Natural killer cell treated with Interleukin-12 subunit alpha and Interleukin-12 subunit beta and Interleukin-15 and Interleukin-18, amount 100 ng/mL, for 72 hours (primary cell): ENCODE measurements around the gene ATP8A2. TPM values are rescaled to one million over a fixed set of nuclear protein-coding genes. Genes with fewer than 3 reads are reported as not detected.
A peak's percentile ranks its signal among the peaks of the same experiment; 100 is the strongest.
"Not testable (repeated sequence)": the region's sequence is repeated elsewhere in the genome, so short reads cannot be mapped to it uniquely, and the experiment has no call there.

Source experiments
- ATAC-seq, 2 donors: fragments of 150-1000 bp; cut with Tn5 transposase in 1 of 2; sonication (Bioruptor Pico), chemical (Tn5 transposase) in 1 of 2; 2 replicates each; pipeline ENCODE4 v1.10.0; 2021
- DNase-seq: peaks from one replicate; pipeline ENCODE4 v3.0.0; 2022; ENCODE audit warnings: low spot score
- H3K27ac Mint-ChIP-seq, 2 donors: 1 replicate in 1 of 2; 2 replicates in 1 of 2; pipeline ENCODE4 v1.8.0; 2022; ENCODE audit warnings: mixed read lengths in 2 of 2, mild to moderate bottlenecking in 1 of 2, moderate library complexity in 1 of 2
- H3K27me3 Mint-ChIP-seq, 2 donors: 1 replicate in 1 of 2; 2 replicates in 1 of 2; pipeline ENCODE4 v1.8.0; 2022; ENCODE audit warnings: mixed read lengths in 2 of 2
- H3K36me3 Mint-ChIP-seq: one replicate; pipeline ENCODE4 v1.8.0; 2022; ENCODE audit warnings: mixed read lengths
- H3K4me1 Mint-ChIP-seq, 2 donors: 1 replicate in 1 of 2; 2 replicates in 1 of 2; pipeline ENCODE4 v1.8.0; 2022; ENCODE audit warnings: low read depth in 2 of 2, mixed read lengths in 2 of 2, mild to moderate bottlenecking in 1 of 2
- H3K4me3 Mint-ChIP-seq: one replicate; pipeline ENCODE4 v1.8.0; 2022; ENCODE audit warnings: mixed read lengths
- H3K9me3 Mint-ChIP-seq: 2 replicates; pipeline ENCODE4 v1.8.0; 2022; ENCODE audit warnings: mixed read lengths
- total RNA-seq, 2 donors: library from RNA; stranded (reverse); gene quantifications; one replicate each; pipeline ENCODE4 v1.2.3, GENCODE V29; 2022

ATP8A2 gene
- total RNA-seq, 2 donors from 2014 or later = 0.10 to 0.14 TPM

DNA sequence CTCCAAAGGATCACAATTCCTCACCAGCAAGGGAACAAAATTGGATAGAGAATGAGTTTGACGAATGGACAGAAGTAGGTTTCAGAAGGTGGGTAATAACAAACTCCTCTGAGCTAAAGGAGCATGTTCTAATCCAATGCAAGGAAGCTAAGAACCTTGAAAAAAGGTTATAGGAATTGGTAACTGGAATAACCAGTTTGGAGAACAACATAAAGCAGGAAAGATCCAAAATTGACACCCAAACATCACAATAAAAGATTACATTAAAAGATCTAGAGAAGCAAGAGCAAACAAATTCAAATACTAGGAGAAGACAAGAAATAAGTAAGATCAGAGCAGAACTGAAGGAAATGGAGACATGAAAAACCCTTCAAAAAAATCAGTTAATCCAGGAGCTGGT lies 583.2 kb downstream of the ATP8A2 start:
- not testable (repeated sequence) for H3K4me3 Mint-ChIP-seq, H3K36me3 Mint-ChIP-seq, DNase-seq, H3K27ac Mint-ChIP-seq, ATAC-seq, H3K4me1 Mint-ChIP-seq, H3K9me3 Mint-ChIP-seq
- H3K27me3 Mint-ChIP-seq = peaks cover 4 to 11% of the 10 kb centered on the region in 2 donors

DNA sequence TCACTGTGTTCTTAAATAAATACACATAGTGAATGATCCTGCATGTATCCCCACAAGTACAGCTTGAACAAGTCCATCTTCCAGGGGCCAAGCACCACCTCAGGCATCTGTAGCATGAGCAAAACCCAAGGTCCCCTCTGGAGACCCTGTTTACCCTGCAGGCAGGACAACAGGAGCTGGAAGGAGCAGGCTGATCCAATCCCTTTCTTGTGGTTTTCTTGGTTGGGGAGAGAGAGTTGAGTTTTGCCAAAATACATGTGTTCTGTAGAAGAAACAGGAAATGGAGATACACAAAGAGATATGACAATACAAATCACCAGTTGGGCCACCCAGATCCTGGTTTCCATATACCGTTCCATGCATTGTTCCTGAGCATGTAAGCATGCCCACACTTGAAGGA lies 587.2 kb downstream of the ATP8A2 start:
- no peak for DNase-seq
- peaks cover 9% of the 10 kb centered on the region for H3K36me3 Mint-ChIP-seq
- peaks cover 8% of the 10 kb centered on the region for H3K9me3 Mint-ChIP-seq
- ATAC-seq = no peak
- no peak overlapping the region for H3K27ac Mint-ChIP-seq
- H3K4me3 Mint-ChIP-seq = no peak overlapping the region
- no peaks in the 10 kb centered on the region for H3K4me1 Mint-ChIP-seq
- H3K27me3 Mint-ChIP-seq = peaks cover 12 to 20% of the 10 kb centered on the region in 2 donors

DNA sequence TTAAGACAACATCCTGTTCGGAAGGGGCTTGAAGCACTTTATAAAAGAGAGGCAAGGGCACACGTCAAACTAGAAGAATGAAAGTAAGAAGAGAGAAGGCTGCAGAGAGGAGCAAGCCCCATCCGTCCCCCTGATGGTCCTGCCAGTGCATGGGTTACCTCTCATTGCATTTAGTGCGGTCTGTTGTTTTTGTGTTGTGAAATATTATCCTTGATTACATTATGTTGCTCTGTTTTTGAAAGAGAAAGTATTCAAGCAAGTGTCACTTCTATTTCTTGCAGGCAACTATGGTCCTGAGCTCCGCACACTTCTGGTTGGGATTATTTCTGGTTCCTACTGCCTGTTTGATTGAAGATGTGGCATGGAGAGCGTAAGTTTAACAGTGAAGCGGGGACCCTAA lies 589.5 kb downstream of the ATP8A2 start:
- H3K36me3 Mint-ChIP-seq = peaks cover 1% of the 10 kb centered on the region

DNA sequence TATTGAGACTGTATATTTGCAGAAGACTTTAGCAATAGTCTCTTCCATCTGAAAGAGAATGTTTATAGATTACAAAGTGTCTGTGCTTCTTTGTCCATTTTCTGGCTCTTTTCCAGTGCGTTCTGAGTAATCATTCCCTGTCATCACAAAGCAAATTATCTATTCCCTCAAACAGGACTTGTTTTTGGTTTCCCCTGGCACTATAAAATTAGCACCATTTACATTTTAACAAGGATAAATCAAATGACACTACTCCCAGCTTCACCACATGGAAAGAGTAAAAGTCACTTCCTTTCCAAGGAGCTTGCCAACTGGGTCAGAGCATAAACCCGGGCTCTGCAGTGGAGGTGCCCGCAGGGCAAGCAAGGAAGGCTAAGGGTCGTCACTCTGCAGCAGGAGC lies 591.9 kb downstream of the ATP8A2 start:
- Mint-ChIP-seq H3K27me3 (peaks cover 8 to 14% of the 10 kb centered on the region in 2 donors), H3K27ac (no peak overlapping the region), H3K4me3 (no peak overlapping the region), H3K36me3 (no peaks in the 10 kb centered on the region), H3K9me3 (no peaks in the 10 kb centered on the region), H3K4me1 (no peaks in the 10 kb centered on the region)
- ATAC-seq = no peak
- DNase-seq = no peak

More for the DNA sequence above, 589.5 kb downstream of the ATP8A2 start:
- DNase-seq (no peak), ATAC-seq (no peak)
- no peak overlapping the region for H3K4me3 Mint-ChIP-seq
- H3K27ac Mint-ChIP-seq = no peak overlapping the region
- peaks cover 2% of the 10 kb centered on the region for H3K9me3 Mint-ChIP-seq
- H3K4me1 Mint-ChIP-seq = no peaks in the 10 kb centered on the region
- peaks cover 8 to 16% of the 10 kb centered on the region in 2 donors for H3K27me3 Mint-ChIP-seq

DNA sequence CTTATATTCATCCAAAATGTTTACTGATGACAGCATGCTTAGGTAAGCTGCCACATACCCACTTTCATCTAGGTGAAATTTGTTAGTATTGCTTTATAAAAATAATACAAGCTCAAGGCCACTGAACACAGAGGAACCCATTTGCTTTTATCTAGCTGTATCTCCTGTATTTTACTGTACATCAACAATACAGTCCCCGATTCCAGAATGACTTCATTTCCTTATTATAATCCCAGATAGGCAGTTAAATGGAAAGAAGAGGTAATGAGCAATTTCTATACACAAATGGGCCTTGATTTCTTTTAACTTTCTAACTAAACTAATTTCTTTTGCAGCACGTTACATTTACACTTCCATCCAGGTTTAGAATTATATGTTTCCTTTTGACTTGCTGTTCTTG lies 593.8 kb downstream of the ATP8A2 start:
- Mint-ChIP-seq H3K4me1 (no peaks in the 10 kb centered on the region), H3K36me3 (no peaks in the 10 kb centered on the region), H3K27ac (no peak overlapping the region), H3K4me3 (no peak overlapping the region), H3K9me3 (no peaks in the 10 kb centered on the region), H3K27me3 (peaks cover 8 to 11% of the 10 kb centered on the region in 2 donors)
- DNase-seq (no peak), ATAC-seq (no peak)

DNA sequence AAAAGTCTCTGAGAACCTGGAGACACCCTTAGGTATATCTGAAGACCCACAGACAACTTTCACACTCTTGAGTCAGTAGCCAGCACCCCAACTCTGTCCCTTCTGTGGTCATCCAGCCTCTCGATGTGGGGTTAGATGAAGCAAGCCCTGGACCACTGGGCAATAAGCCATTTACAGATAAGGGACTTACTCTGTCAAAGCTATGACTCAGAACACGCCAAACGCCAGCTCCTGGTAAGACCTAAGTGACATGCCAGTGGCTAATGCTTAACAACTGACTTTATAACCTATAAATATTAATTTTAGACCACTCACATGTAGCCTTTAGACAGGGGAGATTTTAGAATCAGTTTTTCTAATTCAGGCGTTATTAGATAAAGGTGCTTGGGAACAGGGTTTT lies 594.3 kb downstream of the ATP8A2 start:
- no peak overlapping the region for H3K27ac Mint-ChIP-seq
- no peak overlapping the region for H3K4me3 Mint-ChIP-seq
- H3K36me3 Mint-ChIP-seq = no peaks in the 10 kb centered on the region
- ATAC-seq (no peak), DNase-seq (no peak)
- H3K9me3 Mint-ChIP-seq = no peaks in the 10 kb centered on the region
- H3K27me3 Mint-ChIP-seq = peaks cover 4 to 7% of the 10 kb centered on the region in 2 donors
- H3K4me1 Mint-ChIP-seq = peaks cover 0 to 1% of the 10 kb centered on the region in 2 donors

DNA sequence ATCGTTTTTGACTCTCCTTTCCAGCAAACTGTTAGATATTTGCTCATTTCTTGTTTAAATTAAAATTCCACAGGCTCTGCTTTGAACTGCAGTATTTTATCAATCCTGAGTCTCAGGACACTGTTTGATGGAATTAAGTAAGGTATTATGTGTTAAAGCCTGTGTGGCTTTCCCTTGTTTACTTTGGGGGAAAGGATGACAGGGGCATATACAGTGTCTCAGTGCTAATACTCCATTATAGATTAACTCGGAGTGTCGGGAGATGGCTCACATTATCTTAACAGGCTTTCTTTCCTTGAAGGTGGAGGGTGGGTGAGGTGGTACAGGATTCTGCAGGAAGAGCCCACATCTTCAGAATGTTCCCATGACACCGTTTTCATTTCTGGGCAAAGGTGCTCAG lies 595.4 kb downstream of the ATP8A2 start:
- Mint-ChIP-seq H3K4me1 (peaks cover 4 to 6% of the 10 kb centered on the region in 2 donors), H3K4me3 (no peak overlapping the region)
- no peak for ATAC-seq

DNA sequence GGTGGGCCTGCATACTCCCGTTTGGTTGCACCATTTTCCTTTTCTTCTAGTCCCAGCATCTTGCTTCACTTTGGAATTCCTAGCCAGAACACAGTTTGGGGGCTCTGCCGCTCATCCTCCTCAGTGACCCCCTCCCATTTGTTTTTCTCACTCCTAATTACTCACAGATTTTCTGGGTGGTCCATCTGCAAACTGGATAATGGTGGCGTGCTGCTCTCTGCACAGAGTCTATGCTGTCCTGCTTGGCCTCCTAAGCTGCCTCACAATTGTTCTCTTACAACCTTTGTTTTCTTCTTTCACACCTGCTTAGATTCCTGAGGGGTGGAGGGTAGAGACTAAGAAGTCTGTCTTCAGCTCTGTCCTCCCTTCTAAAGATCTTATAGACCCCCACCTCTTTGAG lies 599.3 kb downstream of the ATP8A2 start:
- H3K27me3 Mint-ChIP-seq = peaks cover 0 to 14% of the 10 kb centered on the region in 2 donors
- no peaks in the 10 kb centered on the region for H3K9me3 Mint-ChIP-seq
- DNase-seq (no peak), ATAC-seq (no peak)
- no peak overlapping the region for H3K4me3 Mint-ChIP-seq
- no peaks in the 10 kb centered on the region for H3K36me3 Mint-ChIP-seq
- H3K27ac Mint-ChIP-seq = no peak overlapping the region
- peaks cover 4 to 6% of the 10 kb centered on the region in 2 donors for H3K4me1 Mint-ChIP-seq

More for the DNA sequence above, 595.4 kb downstream of the ATP8A2 start:
- peaks cover 0 to 3% of the 10 kb centered on the region in 2 donors for H3K27me3 Mint-ChIP-seq
- no peaks in the 10 kb centered on the region for H3K36me3 Mint-ChIP-seq
- no peak for DNase-seq
- no peak overlapping the region for H3K27ac Mint-ChIP-seq
- no peaks in the 10 kb centered on the region for H3K9me3 Mint-ChIP-seq

DNA sequence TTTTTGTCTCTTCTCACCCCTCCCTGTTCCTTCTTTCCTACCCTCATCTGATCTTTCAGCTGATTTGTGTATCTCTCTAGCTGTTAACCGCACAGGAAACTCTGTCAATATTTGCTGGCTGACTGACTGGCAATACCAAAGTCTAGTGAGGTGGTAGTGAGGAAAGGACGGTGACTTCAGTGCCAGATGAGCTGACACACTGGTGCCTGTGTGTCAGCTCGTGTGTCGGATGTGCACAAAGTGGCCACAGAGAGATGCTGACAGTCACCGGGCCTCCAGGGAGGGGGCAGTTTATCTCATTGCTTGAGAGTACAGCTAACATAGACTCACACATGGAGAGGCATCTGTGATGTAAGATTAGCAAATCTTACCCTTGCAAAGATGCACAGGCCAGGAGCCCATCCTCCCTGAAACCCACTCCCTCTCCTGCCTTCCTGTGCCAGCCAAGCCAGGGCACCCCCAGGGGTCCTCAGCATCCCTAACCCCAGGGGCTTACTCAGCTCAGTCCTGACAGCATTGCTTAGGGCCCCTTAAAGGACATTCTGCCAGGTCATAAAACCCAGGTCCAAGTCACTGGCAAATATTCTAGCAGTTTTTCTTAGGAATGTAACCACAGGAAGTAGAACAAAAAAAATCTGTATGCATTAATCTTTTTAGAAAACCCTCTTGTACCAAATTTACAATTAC lies 599.8 kb downstream of the ATP8A2 start:
- Mint-ChIP-seq H3K4me1 (peaks cover 4 to 6% of the 10 kb centered on the region in 2 donors), H3K27me3 (peaks cover 0 to 19% of the 10 kb centered on the region in 2 donors)

DNA sequence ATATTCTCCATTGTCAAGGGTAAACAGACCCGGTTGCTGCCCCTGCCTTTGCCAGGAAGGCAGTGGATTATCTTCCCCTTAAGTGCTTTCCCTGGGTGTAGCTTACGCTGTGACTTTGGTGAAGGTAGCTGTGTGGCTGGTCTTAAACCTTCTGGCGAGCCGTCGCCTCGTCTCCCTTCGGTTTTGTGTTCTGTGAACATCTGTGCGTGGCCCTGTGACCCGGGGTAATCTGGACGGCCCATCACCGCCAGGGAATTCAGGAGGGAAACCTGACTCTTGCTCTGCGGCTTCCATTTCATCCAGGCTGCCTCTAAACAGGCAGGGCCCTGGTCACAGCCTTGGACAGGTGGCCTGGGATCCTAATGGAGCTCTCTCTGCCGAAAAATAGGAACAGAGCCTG lies 601.3 kb downstream of the ATP8A2 start:
- Mint-ChIP-seq H3K27ac (no peak overlapping the region), H3K4me1 (peaks cover 6 to 7% of the 10 kb centered on the region in 2 donors), H3K36me3 (no peaks in the 10 kb centered on the region), H3K27me3 (peaks cover 0 to 23% of the 10 kb centered on the region in 2 donors), H3K4me3 (no peak overlapping the region), H3K9me3 (no peaks in the 10 kb centered on the region)
- DNase-seq = no peak
- ATAC-seq = no peak

More for the DNA sequence above, 599.8 kb downstream of the ATP8A2 start:
- no peaks in the 10 kb centered on the region for H3K9me3 Mint-ChIP-seq
- H3K36me3 Mint-ChIP-seq = no peaks in the 10 kb centered on the region
- DNase-seq (no peak), ATAC-seq (peak; percentile 22 to 58)
- H3K4me3 Mint-ChIP-seq = no peak overlapping the region
- H3K27ac Mint-ChIP-seq = no peak overlapping the region

DNA sequence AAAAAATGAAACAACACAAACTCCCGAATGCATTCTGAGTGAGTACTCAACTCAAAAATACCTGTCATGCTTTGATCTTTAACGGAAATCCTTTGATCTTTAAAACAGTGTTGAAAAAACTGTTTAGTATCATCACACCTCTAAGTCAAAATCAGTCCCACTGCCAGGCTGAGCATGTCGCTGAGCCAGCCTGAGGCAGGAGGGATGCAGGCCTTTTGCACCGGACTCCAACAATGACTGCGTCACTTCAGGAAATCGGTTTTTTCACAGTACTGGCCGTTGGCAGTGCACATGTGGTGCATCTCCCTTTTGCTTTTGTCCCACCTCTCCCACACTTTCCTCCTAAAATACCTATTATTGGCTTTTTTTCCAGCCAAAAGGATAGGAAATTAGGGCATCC lies 601.8 kb downstream of the ATP8A2 start:
- no peaks in the 10 kb centered on the region for H3K9me3 Mint-ChIP-seq
- no peak overlapping the region for H3K4me3 Mint-ChIP-seq
- H3K27me3 Mint-ChIP-seq = peaks cover 0 to 28% of the 10 kb centered on the region in 2 donors
- no peak for DNase-seq
- peaks cover 6 to 7% of the 10 kb centered on the region in 2 donors for H3K4me1 Mint-ChIP-seq
- no peak for ATAC-seq
- no peaks in the 10 kb centered on the region for H3K36me3 Mint-ChIP-seq
- no peak overlapping the region for H3K27ac Mint-ChIP-seq

DNA sequence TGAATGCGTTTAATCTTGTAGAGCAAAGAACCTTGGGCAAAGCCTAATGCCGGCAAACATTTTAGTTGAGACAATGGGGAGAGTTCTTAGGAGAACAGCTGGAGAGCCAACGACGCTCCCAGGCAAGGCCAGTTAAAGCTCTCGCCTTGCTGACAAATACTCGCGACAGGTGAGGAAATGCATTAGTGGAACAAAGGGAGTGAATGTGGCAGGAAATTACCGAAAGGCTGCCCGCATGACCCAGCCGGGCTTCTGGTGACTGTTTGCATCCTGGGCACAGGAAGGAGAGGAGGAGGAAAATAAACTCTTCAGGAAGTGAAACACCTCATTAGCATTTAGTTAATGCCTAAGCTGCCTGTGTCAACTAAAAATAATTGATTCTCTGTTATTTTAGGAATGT lies 605.4 kb downstream of the ATP8A2 start:
- H3K36me3 Mint-ChIP-seq = no peaks in the 10 kb centered on the region
- H3K9me3 Mint-ChIP-seq = no peaks in the 10 kb centered on the region
- H3K4me3 Mint-ChIP-seq = no peak overlapping the region
- DNase-seq = no peak
- no peak overlapping the region for H3K27ac Mint-ChIP-seq
- ATAC-seq = no peak
- H3K27me3 Mint-ChIP-seq = peaks cover 0 to 30% of the 10 kb centered on the region in 2 donors
- peaks cover 0 to 4% of the 10 kb centered on the region in 2 donors for H3K4me1 Mint-ChIP-seq

DNA sequence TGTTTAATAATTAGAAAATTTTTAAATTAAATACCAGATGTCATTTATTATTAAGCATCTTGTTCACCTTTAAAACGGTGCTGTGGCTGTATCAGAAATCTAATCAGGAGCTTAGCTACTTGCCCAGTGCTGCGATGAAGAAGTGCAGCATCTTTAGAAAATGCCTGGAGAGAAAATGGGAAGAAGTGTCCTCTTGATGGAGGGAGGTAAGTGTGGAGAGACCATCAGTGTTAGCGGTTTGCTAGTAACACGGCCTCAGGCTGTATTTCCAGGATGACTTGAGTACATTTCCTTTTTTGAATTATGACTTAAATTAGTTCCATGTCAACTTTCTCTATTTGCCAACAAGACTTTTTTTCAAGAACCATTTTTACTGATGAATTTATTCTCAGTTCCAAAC lies 605.9 kb downstream of the ATP8A2 start:
- Mint-ChIP-seq H3K9me3 (no peaks in the 10 kb centered on the region), H3K27me3 (peaks cover 0 to 30% of the 10 kb centered on the region in 2 donors), H3K4me3 (no peak overlapping the region), H3K36me3 (no peaks in the 10 kb centered on the region), H3K4me1 (peaks cover 0 to 4% of the 10 kb centered on the region in 2 donors), H3K27ac (no peak overlapping the region)
- no peak for DNase-seq
- ATAC-seq = no peak

DNA sequence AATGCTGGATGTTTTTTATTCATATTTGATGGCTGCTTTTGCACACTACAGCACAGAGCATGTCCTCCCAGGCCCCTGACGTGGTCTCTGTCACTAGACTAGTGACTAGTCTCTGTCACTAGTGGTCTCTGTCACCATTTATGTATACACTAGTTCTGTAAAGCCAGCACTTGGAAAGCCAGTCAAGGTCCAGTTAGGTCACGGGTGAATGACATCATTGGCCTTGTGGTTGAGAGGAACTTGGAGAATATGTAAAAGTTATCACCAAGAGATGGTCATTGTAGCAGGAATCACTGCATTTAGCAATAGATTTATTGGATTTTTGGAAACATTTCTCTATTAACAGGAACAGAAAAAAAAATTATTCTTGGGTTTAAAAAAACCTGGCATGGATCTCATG lies 607.2 kb downstream of the ATP8A2 start:
- Mint-ChIP-seq H3K4me1 (peaks cover 0 to 4% of the 10 kb centered on the region in 2 donors), H3K27me3 (peaks cover 0 to 34% of the 10 kb centered on the region in 2 donors), H3K9me3 (no peaks in the 10 kb centered on the region), H3K27ac (no peak overlapping the region), H3K4me3 (no peak overlapping the region), H3K36me3 (no peaks in the 10 kb centered on the region)
- DNase-seq = no peak
- no peak for ATAC-seq

DNA sequence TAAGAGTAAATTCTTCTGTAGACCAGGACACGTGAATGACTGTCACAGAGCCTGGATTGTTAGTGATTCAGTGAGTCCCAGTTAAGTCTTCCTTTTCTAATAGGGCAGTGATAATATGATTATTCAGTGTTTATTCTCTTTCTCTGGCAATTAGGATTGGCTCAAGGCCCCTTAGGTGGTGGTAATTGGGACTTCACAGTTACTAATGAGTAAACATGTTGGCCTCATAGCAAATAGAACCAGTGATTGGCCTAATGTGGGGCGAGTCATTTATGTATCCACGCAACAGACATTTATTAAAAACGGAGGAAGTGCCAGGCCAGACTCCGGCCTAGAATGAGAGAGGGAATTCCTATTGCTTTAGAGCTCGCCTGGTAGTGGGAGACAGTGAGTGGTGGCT lies 607.6 kb downstream of the ATP8A2 start:
- Mint-ChIP-seq H3K4me1 (peaks cover 0 to 4% of the 10 kb centered on the region in 2 donors), H3K36me3 (no peaks in the 10 kb centered on the region), H3K4me3 (no peak overlapping the region), H3K27me3 (peaks cover 0 to 36% of the 10 kb centered on the region in 2 donors), H3K27ac (no peak overlapping the region), H3K9me3 (no peaks in the 10 kb centered on the region)
- ATAC-seq (no peak), DNase-seq (no peak)
